Activated CD4-positive, alpha-beta T cell treated with anti-CD3 and anti-CD28 coated beads, Interleukin-2, amount 10 ng/mL, durations not matched to agents 24 days and 14 days (primary cell): ENCODE data around the gene LRRC4C. TPM values are rescaled to one million over a fixed set of nuclear protein-coding genes. Genes with fewer than 3 reads are reported as not detected.
"Not testable (repeated sequence)": the region's sequence is repeated elsewhere in the genome, so short reads cannot be mapped to it uniquely, and the experiment has no call there.

Source experiments
- DNase-seq: peaks from one replicate; pipeline ENCODE4 v3.0.0; 2022
- H3K27ac Mint-ChIP-seq: one replicate; pipeline ENCODE4 v1.8.0; 2022; ENCODE audit warnings: mild to moderate bottlenecking, mixed read lengths
- H3K27me3 Mint-ChIP-seq: one replicate; pipeline ENCODE4 v1.8.0; 2022; ENCODE audit warnings: mixed read lengths
- H3K36me3 Mint-ChIP-seq: one replicate; pipeline ENCODE4 v1.8.0; 2022; ENCODE audit warnings: low read depth, mild to moderate bottlenecking, mixed read lengths
- H3K4me1 Mint-ChIP-seq: one replicate; pipeline ENCODE4 v1.8.0; 2021; ENCODE audit warnings: mixed read lengths
- H3K4me3 Mint-ChIP-seq: one replicate; pipeline ENCODE4 v1.8.0; 2022; ENCODE audit warnings: mild to moderate bottlenecking, moderate library complexity, mixed read lengths
- H3K9me3 Mint-ChIP-seq: one replicate; pipeline ENCODE4 v1.8.0; 2021; ENCODE audit warnings: mixed read lengths
- intact Hi-C: fragments of 100-400 bp; cut with micrococcal nuclease; formaldehyde crosslinking; loops from one replicate; pipeline ENCODE4 v1.15.1; 2023
- total RNA-seq: library from RNA; stranded (reverse); gene quantifications from 2 replicates; pipeline ENCODE4 v1.2.3, GENCODE V29; 2022

LRRC4C gene
- total RNA-seq, 1 donor from 2014 or later, result not detected

DNA sequence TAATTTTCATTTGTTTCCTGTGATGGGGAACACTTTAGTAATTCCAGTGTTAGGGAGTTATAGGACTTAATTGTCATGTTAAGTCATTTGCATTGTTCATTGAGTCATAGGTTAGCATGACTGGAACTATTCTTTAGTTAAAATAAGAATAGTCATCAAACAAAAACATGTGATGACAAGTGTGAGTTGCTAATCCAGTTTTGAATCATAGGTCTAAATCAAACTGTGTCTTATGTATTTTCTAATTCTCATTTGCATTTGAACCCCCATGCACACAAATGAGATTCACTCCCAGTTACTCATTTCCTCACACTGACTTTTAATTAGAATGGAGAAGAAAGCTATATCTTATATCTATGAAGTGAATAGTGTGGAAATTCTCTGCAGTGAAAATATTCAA is 405.6 kb downstream of the LRRC4C start:
- Mint-ChIP-seq H3K4me1 (no peaks in the 10 kb centered on the region), H3K27me3 (no peaks in the 10 kb centered on the region), H3K9me3 (peaks cover 9% of the 10 kb centered on the region), H3K27ac (no peak overlapping the region), H3K36me3 (no peaks in the 10 kb centered on the region), H3K4me3 (no peak overlapping the region)
- intact Hi-C loops, result no loop called here
- DNase-seq, result no peak

DNA sequence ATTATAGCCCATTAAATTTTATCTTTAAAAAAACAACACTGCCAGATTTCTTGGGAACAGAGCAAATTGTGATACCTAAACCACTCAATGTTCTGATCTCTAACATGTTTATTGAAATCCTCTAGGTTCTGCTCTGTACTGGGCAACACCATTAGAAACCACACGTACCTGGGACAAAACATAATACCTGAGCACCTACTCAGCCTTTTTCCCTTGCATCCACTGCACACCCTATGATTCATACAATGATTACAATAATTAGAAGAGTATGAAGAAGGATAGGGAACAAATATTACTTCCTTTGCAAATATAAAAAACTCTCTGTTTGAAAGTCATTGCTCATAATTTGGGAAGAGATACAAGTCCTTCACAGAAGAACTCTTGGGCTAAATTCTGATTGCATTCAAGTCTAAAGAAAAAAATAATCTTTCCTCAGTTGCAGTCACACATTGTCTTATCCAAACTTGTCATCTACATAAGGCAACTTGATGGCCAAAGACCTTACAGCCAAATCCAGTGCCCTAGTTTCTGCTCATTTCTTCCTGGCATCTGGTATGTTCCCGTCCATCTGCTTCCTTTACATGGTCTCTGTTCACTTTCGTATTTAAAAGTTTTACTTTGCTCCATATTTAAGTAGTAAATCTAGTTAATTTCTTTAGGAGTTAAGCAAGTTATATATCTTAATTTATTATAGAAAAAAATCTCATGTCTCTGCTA is 407.4 kb downstream of the LRRC4C start:
- no peak overlapping the region for H3K27ac Mint-ChIP-seq
- H3K4me3 Mint-ChIP-seq, result no peak overlapping the region
- no peaks in the 10 kb centered on the region for H3K27me3 Mint-ChIP-seq
- intact Hi-C loops, result no loop called here
- no peaks in the 10 kb centered on the region for H3K36me3 Mint-ChIP-seq
- no peaks in the 10 kb centered on the region for H3K4me1 Mint-ChIP-seq
- no peak for DNase-seq
- peaks cover 9% of the 10 kb centered on the region for H3K9me3 Mint-ChIP-seq

DNA sequence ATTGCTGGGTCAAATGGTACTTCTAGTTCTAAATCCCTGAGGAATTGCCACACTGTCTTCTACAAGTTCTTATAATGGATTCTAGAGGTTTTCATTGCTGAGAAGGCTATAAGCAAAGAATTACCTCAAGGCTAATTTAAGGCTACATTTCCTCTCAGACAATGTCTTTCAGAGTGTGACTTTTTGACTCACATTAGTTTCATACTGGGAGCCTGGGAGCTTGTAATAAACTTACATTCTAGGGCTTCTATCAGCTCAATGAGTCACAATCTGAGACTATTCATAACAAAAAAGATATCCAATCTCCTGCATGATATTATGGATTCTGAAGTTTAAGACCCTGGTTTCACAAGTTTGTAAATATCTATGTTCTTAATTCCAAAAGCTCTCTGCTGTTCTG is 408.7 kb downstream of the LRRC4C start:
- no peaks in the 10 kb centered on the region for H3K27me3 Mint-ChIP-seq
- no peak overlapping the region for H3K4me3 Mint-ChIP-seq
- H3K9me3 Mint-ChIP-seq, result peaks cover 2% of the 10 kb centered on the region

DNA sequence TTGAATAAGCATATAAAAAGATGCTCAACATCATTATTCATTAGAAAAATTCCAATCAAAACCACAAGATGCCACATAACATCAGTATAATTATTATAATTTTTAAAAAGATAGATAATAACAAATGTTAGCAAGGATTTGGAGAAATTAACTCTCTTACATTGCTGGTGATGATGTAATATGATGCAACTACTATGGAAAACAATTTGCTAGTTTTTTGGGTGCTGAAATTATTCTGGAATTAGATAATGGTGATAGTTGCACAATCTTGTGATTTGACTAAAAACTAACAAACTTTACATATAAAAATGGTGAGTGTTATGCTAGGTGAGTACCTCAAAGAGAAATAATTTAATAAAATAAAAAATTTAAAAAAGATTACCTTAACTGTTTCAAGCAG is 412.2 kb downstream of the LRRC4C start:
- Mint-ChIP-seq H3K4me3 (no peak overlapping the region), H3K27ac (no peak overlapping the region), H3K9me3 (peaks cover 7% of the 10 kb centered on the region), H3K27me3 (no peaks in the 10 kb centered on the region), H3K36me3 (no peaks in the 10 kb centered on the region), H3K4me1 (no peaks in the 10 kb centered on the region)
- intact Hi-C loops, result no loop called here
- DNase-seq, result no peak

More for the DNA sequence above, 408.7 kb downstream of the LRRC4C start:
- DNase-seq, result no peak
- Mint-ChIP-seq H3K36me3 (no peaks in the 10 kb centered on the region), H3K4me1 (no peaks in the 10 kb centered on the region), H3K27ac (no peak overlapping the region)
- intact Hi-C loops, result no loop called here

DNA sequence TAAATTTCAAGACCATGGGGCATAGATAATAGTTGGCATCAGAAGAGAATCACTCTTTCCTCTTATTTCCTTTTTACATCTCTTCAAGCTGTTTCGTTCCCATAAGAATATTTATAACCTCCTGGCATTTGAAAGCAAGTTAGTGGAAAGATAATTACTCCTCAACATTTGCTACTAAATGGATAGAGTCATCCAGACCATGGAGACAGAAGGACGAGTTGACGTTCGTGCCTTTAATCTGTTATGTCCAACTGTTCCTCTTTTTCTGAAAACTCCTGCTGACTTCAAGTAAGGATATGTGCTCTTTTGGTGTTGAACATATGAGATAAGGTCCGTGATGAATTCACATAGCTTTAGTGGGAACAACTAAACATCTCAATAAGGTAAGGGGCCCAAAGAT is 414.2 kb downstream of the LRRC4C start:
- DNase-seq, result no peak
- Mint-ChIP-seq H3K4me3 (no peak overlapping the region), H3K27me3 (no peaks in the 10 kb centered on the region), H3K27ac (no peak overlapping the region), H3K4me1 (no peaks in the 10 kb centered on the region), H3K9me3 (peaks cover 13% of the 10 kb centered on the region), H3K36me3 (no peaks in the 10 kb centered on the region)
- intact Hi-C loops, result no loop called here

DNA sequence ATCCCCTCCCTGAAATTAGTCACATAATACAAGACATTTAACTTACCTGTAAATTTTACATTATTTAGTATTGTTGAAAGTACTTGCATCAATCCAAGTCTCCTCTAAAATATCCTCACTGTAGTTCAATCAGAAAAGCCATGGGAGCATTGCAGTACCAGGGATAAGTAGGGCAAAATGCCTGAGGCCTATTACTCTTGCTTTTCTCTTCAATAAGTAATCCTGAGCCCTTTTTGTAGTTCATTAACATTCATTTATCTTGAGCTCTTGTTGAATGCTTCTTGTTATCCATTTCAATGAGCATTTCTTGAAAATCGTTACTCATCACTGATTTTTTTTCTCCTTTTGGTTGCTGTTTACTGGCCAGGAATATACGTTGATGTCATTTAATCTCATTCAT is 414.7 kb downstream of the LRRC4C start:
- intact Hi-C loops, result no loop called here
- Mint-ChIP-seq H3K27me3 (no peaks in the 10 kb centered on the region), H3K27ac (no peak overlapping the region), H3K36me3 (no peaks in the 10 kb centered on the region), H3K4me1 (no peaks in the 10 kb centered on the region), H3K9me3 (peaks cover 13% of the 10 kb centered on the region), H3K4me3 (no peak overlapping the region)
- no peak for DNase-seq

DNA sequence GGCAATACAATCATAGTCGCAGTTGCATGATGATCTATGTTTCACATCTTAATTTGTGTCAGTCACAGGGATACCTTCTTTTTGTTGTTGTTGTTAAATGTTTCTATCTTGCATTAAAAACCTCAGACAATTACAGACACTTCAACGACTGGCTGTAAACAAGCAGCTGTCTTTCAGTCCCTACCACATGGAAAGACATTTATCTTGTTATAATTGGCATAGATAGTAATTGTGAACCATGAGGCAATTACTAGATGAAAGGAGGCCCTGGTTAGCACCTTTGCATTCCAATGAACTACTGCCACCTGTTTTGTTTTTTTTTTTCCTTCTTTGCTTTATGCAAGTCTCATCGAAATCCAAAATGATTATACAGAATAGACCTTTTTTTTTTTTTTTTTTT is 416.8 kb downstream of the LRRC4C start:
- Mint-ChIP-seq H3K27me3 (no peaks in the 10 kb centered on the region), H3K27ac (no peak overlapping the region), H3K9me3 (peaks cover 13% of the 10 kb centered on the region), H3K4me3 (no peak overlapping the region), H3K4me1 (no peaks in the 10 kb centered on the region), H3K36me3 (no peaks in the 10 kb centered on the region)
- no peak for DNase-seq
- intact Hi-C loops, result no loop called here

DNA sequence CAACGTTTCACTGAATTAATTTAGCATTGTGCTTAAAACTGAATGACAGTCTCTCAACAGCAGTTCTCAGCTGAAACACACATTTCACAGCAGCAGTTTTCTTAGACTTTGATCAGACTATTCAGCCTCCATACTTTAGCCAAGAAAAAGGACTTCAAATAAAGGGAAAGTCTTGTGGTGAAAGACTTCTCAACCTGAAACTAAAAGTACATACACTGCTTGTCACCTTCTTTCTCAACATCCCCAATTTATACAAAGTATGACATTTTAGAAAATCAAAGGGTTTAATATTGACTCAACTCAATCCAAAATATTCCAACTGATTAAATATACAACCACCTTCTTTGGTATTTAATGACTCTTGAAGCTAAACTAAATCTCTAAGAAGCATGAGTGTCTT is 419.0 kb downstream of the LRRC4C start:
- Mint-ChIP-seq H3K9me3 (peaks cover 12% of the 10 kb centered on the region), H3K27me3 (no peaks in the 10 kb centered on the region), H3K36me3 (no peaks in the 10 kb centered on the region), H3K4me3 (no peak overlapping the region), H3K4me1 (no peaks in the 10 kb centered on the region), H3K27ac (no peak overlapping the region)
- DNase-seq, result no peak
- intact Hi-C loops, result no loop called here

DNA sequence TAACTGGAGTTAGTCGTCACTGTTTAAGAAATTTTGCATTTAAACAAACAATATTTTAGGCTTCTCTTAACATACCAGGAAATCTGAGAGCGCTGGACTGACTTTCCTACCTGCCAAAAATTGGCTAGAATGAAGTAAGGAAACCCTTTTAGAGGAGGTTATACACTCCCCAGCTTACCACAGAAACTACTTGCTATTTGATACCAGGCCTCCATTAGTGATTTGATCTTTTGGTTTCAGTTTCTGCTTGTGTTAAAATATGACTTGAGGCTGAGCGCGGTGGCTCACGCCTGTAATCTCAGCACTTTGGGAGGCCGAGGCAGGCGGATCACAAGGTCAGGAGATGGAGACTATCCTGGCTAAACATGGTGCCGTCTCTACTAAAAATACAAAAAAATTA is 419.9 kb downstream of the LRRC4C start:
- Mint-ChIP-seq H3K27me3 (no peaks in the 10 kb centered on the region), H3K27ac (no peak overlapping the region), H3K9me3 (peaks cover 9% of the 10 kb centered on the region), H3K4me3 (no peak overlapping the region), H3K36me3 (no peaks in the 10 kb centered on the region), H3K4me1 (no peaks in the 10 kb centered on the region)
- intact Hi-C loops, result no loop called here
- no peak for DNase-seq

DNA sequence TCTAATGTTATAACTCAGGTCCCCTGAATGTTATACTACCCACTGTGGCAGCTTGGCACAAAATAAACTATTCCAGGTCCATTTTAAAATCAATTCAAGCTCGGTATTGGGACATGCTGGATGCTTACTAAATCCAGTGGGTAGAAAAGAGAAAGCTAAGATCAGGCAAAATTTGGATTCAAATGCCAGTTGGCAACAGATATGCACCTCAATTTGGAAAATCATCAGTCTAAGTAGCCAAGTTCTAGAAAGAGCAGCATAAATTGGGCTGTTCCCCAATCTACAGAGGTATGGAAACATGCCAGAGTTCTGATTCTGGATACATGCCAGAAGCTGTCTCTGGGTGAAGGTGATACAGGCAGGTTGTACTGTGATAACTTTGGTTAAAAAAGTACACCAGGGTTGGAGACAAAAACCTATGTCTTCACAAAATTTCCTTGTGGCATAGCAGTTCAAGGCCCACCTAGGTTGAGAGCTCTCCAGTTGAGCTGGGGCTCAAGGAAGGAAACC is 427.8 kb downstream of the LRRC4C start:
- no peaks in the 10 kb centered on the region for H3K36me3 Mint-ChIP-seq
- no peaks in the 10 kb centered on the region for H3K27me3 Mint-ChIP-seq
- no peaks in the 10 kb centered on the region for H3K4me1 Mint-ChIP-seq
- no peaks in the 10 kb centered on the region for H3K9me3 Mint-ChIP-seq
- no peak for DNase-seq
- intact Hi-C loops, result no loop called here
- H3K4me3 Mint-ChIP-seq, result no peak overlapping the region
- H3K27ac Mint-ChIP-seq, result no peak overlapping the region

DNA sequence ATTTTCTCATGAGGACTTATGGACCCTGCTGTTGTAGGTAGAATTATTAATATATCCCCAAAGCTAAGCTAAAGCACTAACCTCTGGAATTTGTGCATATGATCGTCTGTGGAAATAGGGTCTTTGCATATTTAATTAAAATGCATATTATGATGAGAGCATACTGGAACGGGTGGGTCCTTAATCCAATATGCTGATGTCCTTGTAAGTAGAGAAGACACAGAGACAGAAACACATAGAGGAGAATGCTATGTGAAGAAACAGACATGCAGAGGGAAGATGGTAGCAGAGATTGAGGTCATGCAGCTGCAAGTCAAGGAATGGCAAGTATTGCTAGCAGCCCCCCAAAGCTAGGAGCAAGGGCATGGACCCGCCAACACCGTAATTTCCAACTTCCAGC is 439.2 kb downstream of the LRRC4C start:
- no peaks in the 10 kb centered on the region for H3K4me1 Mint-ChIP-seq
- H3K4me3 Mint-ChIP-seq, result no peak overlapping the region
- no peaks in the 10 kb centered on the region for H3K36me3 Mint-ChIP-seq
- no peaks in the 10 kb centered on the region for H3K9me3 Mint-ChIP-seq
- intact Hi-C loops, result no loop called here
- no peak for DNase-seq
- H3K27ac Mint-ChIP-seq, result no peak overlapping the region
- H3K27me3 Mint-ChIP-seq, result no peaks in the 10 kb centered on the region

DNA sequence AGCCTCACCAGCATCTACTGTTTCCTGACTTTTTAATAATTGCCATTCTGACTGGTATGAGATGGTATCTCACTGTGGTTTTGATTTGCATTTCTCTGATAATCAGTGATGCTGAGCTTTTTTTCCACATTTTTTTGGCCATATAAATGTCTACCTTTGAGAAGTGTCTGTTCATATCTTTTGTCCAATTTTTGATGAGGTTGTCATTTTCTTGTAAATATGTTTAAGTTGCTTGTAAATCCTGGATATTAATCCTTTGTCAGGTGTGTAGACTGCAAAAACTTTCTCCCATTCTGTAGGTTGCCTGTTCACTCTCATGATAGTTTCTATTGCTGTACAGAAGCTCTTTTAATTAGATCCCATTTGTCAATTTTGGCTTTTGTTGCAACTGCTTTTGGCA is 439.8 kb downstream of the LRRC4C start:
- H3K4me3 Mint-ChIP-seq, H3K4me1 Mint-ChIP-seq, intact Hi-C loops, H3K36me3 Mint-ChIP-seq, H3K27ac Mint-ChIP-seq, H3K27me3 Mint-ChIP-seq, H3K9me3 Mint-ChIP-seq, DNase-seq: not testable (repeated sequence)

DNA sequence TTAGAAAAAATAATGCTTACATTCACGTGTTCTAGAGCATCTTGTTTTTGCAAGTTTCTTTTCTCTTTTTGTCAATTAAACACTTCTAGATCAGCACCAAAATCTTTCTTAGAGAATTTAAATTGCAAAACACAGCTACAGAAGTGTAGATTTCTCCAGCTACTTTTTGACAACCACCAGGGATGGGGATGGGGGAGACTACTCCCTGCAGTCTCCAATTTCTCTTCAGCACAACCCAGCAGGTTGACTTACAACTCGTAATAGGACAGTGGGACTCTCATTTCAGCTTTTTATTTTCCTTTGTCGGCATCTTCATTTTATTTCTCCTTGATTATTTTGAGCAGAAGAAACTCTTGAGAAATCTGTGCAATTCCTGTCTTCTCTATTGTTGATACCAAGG is 441.2 kb downstream of the LRRC4C start:
- DNase-seq, result no peak
- no peaks in the 10 kb centered on the region for H3K4me1 Mint-ChIP-seq
- no peak overlapping the region for H3K27ac Mint-ChIP-seq
- no peak overlapping the region for H3K4me3 Mint-ChIP-seq
- H3K36me3 Mint-ChIP-seq, result no peaks in the 10 kb centered on the region
- no peaks in the 10 kb centered on the region for H3K9me3 Mint-ChIP-seq
- no peaks in the 10 kb centered on the region for H3K27me3 Mint-ChIP-seq
- intact Hi-C loops, result no loop called here

DNA sequence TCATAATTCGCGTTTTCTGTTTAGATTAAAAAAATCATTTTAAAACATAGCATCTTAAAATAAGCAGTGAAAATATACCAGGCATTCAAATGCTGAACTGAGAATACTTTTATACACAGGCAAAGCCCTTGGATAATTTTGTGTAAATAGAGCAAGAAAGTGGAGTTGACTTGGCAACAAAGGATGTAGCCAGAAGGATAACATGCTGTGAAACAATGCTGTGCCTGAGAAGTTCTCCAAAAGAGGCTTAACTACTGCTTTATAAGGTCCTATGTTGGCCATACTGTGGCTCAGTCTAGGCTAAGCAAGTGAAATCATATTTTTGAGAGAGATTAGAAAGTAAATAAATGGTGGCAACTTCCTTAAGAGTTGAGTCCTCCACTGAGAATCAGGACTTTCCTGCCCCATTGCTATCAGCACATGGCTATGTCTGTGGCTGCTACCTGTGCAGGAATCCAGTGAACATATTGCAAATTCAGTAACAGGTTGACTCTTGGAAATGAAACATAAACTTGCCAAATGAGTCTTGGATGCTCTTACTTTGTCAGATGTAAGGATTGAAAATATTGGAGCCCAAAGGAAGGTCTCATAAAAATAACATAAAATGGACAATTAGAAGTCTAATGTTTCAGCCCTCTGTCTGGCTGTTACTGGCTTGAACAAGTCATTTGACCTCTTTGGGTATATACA is 448.9 kb downstream of the LRRC4C start:
- H3K9me3 Mint-ChIP-seq, result no peaks in the 10 kb centered on the region
- H3K4me1 Mint-ChIP-seq, result no peaks in the 10 kb centered on the region

More for the DNA sequence above, 448.9 kb downstream of the LRRC4C start:
- no peak for DNase-seq
- H3K4me3 Mint-ChIP-seq, result no peak overlapping the region
- H3K27ac Mint-ChIP-seq, result no peak overlapping the region
- H3K27me3 Mint-ChIP-seq, result no peaks in the 10 kb centered on the region
- intact Hi-C loops, result no loop called here
- H3K36me3 Mint-ChIP-seq, result no peaks in the 10 kb centered on the region
